ENCODE measurements around the gene C7orf25. TPM values are rescaled to one million over a fixed set of nuclear protein-coding genes. Genes with fewer than 3 reads are reported as not detected.
A peak's percentile ranks its signal among the peaks of the same experiment; 100 is the strongest.

Gene C7orf25
- total RNA-seq, 1 donor from 2014 or later, result 5.5 TPM

DNA sequence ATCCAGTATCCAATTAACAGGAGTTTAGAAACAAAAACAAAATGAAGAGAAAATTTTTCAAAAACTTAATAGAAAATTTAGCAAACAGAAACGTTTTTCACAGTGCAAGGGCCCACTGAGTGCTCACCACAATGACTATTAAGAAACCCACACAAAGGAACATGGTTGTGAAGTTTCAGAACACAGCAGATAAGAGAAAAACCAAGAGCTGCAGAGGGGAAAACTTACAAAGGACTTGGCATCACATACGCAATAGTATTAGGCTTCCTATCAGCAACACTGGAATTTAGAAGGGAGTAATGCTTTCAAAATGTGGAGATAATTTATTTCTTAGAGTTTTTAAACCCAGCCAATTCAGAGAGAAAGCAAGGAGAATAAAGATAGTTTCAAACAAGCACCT, 1.7 kb upstream of the C7orf25 start:
- Mint-ChIP-seq H3K36me3 (ENCODE audit: low read depth) (peaks cover 34% of the 10 kb centered on the region), H3K4me1 (peaks cover 40% of the 10 kb centered on the region)
- POLR2A ChIA-PET, result no interaction called here

DNA sequence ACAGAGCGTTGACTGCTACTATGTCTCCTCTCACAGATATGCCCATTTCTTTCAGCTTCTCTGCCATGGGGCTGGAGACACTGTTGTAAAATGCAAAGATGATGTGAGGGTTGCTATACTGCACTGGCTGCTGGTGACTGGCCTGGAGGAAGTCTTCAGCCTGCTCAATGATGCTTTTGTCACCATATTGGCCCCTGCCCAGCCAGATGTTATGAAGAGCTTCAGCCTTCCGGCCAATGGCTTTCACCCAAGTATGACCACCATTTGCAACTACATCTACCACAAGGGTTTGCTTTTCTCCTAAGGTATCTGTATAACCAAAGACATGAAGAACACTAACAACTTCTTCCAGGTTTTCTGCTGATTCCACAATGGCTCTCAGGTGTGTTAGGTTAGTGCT, 1.6 kb downstream of the C7orf25 start:
- ATAC-seq (ENCODE audit: low read depth), result no peak
- peak overlapping the region; percentile 91 for H3K4me3 Mint-ChIP-seq
- peaks cover 39% of the 10 kb centered on the region for H3K4me1 Mint-ChIP-seq
- DNase-seq, result no peak
- POLR2A ChIA-PET, result interaction anchor here (1.3 to 1.4 kb wide), 2 partner anchors 9 to 22 kb away, joined by 3 to 8 read pairs; partner anchors contain the start of genes MRPL32 and PSMA2
- intact Hi-C loops (cut with micrococcal nuclease), result no loop called here
- H3K9me3 Mint-ChIP-seq, result no peaks in the 10 kb centered on the region
- peaks cover 9% of the 10 kb centered on the region for H3K36me3 Mint-ChIP-seq (ENCODE audit: low read depth)
- H3K27me3 Mint-ChIP-seq, result no peaks in the 10 kb centered on the region
- CTCF ChIA-PET, result interaction anchor here (1.2 to 1.7 kb wide), 3 partner anchors 21 to 790 kb away, joined by 3 to 4 read pairs (median 3); no protein-coding TSS in a partner anchor
- TF ChIP-seq, protein P1, sequence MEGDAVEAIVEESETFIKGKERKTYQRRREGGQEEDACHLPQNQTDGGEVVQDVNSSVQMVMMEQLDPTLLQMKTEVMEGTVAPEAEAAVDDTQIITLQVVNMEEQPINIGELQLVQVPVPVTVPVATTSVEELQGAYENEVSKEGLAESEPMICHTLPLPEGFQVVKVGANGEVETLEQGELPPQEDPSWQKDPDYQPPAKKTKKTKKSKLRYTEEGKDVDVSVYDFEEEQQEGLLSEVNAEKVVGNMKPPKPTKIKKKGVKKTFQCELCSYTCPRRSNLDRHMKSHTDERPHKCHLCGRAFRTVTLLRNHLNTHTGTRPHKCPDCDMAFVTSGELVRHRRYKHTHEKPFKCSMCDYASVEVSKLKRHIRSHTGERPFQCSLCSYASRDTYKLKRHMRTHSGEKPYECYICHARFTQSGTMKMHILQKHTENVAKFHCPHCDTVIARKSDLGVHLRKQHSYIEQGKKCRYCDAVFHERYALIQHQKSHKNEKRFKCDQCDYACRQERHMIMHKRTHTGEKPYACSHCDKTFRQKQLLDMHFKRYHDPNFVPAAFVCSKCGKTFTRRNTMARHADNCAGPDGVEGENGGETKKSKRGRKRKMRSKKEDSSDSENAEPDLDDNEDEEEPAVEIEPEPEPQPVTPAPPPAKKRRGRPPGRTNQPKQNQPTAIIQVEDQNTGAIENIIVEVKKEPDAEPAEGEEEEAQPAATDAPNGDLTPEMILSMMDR (IDR thresholded peaks at IDR 0.05), result no peak
- no peak overlapping the region for H3K27ac Mint-ChIP-seq

More for the DNA sequence above, 1.7 kb upstream of the C7orf25 start:
- H3K27me3 Mint-ChIP-seq, result no peaks in the 10 kb centered on the region
- no peak overlapping the region for H3K27ac Mint-ChIP-seq
- no peaks in the 10 kb centered on the region for H3K9me3 Mint-ChIP-seq
- intact Hi-C loops (cut with micrococcal nuclease), result no loop called here
- ATAC-seq (ENCODE audit: low read depth) (no peak), DNase-seq (no peak)
- TF ChIP-seq, protein P1 (IDR thresholded peaks at IDR 0.05), result no peak
- CTCF ChIA-PET, result no interaction called here
- no peak overlapping the region for H3K4me3 Mint-ChIP-seq

DNA sequence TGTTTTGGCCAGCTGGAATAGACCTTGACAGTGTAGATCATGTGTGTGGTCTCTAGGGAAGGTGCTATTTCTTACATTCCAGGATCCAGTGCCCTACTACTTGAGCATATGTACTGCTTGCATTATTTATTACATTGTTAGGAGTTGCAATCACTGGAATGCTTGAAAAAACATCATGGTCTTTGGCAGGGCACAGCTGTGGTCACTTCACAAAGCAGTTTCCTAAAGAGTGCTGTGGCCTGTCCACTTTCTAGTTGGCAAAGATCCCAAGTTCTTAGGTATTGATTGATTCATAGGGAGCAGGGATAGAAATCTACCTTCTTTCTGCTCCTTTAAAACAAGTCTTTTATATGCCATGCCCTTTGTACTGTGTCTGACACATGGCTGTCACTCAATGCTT, 4.6 kb downstream of the C7orf25 start:
- Mint-ChIP-seq H3K4me1 (peaks cover 25% of the 10 kb centered on the region), H3K9me3 (no peaks in the 10 kb centered on the region), H3K4me3 (no peak overlapping the region), H3K27me3 (no peaks in the 10 kb centered on the region), H3K36me3 (ENCODE audit: low read depth) (peaks cover 2% of the 10 kb centered on the region), H3K27ac (no peak overlapping the region)
- TF ChIP-seq, protein P1 (IDR thresholded peaks at IDR 0.05), result no peak
- DNase-seq, result no peak
- ChIA-PET POLR2A (interaction anchor here (0.5 kb wide), 1 partner anchor 17 kb away, joined by 3 read pairs; no protein-coding TSS in a partner anchor), CTCF (no interaction called here)
- no peak for ATAC-seq (ENCODE audit: low read depth)
- intact Hi-C loops (cut with micrococcal nuclease), result no loop called here

DNA sequence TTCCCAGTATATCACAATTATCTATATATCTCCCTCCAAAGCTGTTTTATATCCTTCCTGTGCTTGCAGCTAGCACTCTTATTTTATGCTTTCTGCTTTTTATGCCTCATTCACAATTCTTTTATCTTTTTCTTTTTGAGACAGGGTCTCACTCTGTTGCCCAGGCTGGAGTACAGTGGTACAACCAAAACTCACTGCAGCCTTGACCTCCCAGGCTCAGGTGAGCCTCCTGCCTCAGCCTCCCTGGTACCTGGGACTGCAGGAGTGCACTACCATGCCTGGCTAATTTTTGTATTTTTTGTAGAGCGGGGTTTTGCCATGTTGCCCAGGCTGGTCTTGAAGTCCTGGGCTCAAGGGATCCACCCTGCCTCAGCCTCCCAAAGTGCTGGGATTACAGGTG, 5.7 kb downstream of the C7orf25 start:
- intact Hi-C loops (cut with micrococcal nuclease), result no loop called here
- CTCF ChIA-PET, result interaction anchor here (0.6 kb wide), 1 partner anchor 363 kb away, joined by 3 read pairs; no protein-coding TSS in a partner anchor
- Mint-ChIP-seq H3K27ac (no peak overlapping the region), H3K36me3 (ENCODE audit: low read depth) (peaks cover 2% of the 10 kb centered on the region), H3K27me3 (no peaks in the 10 kb centered on the region), H3K9me3 (no peaks in the 10 kb centered on the region), H3K4me1 (peaks cover 19% of the 10 kb centered on the region), H3K4me3 (no peak overlapping the region)
- TF ChIP-seq, protein P1 (IDR thresholded peaks at IDR 0.05), result no peak
- ATAC-seq (ENCODE audit: low read depth), result no peak
- no peak for DNase-seq
- POLR2A ChIA-PET, result no interaction called here

DNA sequence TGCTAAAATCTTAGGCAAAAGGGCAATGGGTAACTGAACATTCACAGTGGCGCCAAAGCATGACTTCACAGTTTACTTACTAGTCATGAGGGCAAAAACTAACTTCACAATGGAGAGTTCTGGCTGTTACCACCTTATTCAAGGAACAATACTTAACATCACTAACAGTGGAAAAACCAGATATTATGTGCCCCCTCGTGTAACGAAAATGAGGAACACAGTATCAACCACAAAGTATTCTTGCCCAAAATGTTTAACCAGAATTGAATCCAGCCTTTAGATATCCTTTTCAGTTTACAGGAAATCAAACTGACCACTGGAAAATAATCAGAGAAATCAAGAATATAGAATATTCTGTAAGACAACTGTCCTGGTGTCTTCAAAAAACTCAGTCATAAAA, 9.5 kb downstream of the C7orf25 start:
- POLR2A ChIA-PET, result no interaction called here

More for the DNA sequence above, 9.5 kb downstream of the C7orf25 start:
- H3K27ac Mint-ChIP-seq, result no peak overlapping the region
- DNase-seq (no peak), ATAC-seq (ENCODE audit: low read depth) (no peak)
- no peaks in the 10 kb centered on the region for H3K36me3 Mint-ChIP-seq (ENCODE audit: low read depth)
- no peak overlapping the region for H3K4me3 Mint-ChIP-seq
- H3K27me3 Mint-ChIP-seq, result no peaks in the 10 kb centered on the region
- TF ChIP-seq, protein P1 (IDR thresholded peaks at IDR 0.05), result no peak
- H3K9me3 Mint-ChIP-seq, result no peaks in the 10 kb centered on the region
- CTCF ChIA-PET, result no interaction called here
- no peaks in the 10 kb centered on the region for H3K4me1 Mint-ChIP-seq
- intact Hi-C loops (cut with micrococcal nuclease), result no loop called here

All from activated B cell treated with CpG ODN at 0.5 μM for 24 hours (primary cell).